DOHH2 (cell line): ENCODE measurements around the gene CDK4.

Source experiments
- EZH2phosphoT487 ChIP-seq: fragments of 200-600 bp; sonication (generic); IDR thresholded peaks from 2 replicates; pipeline ENCODE4 v1.6.1; 2017; ENCODE audit warnings: borderline replicate concordance, mild to moderate bottlenecking, antibody characterized with exemption, low read length, moderate library complexity, mixed read lengths
- TF ChIP-seq, protein P1 (sequence below): fragments of 200-600 bp; sonication (generic); IDR thresholded peaks from one replicate; pipeline ENCODE4 v1.5.1; 2014; ENCODE audit warnings: antibody characterized with exemption, mild to moderate bottlenecking, low read depth, low read length; ENCODE audit not compliant: poor library complexity, severe bottlenecking

DNA sequence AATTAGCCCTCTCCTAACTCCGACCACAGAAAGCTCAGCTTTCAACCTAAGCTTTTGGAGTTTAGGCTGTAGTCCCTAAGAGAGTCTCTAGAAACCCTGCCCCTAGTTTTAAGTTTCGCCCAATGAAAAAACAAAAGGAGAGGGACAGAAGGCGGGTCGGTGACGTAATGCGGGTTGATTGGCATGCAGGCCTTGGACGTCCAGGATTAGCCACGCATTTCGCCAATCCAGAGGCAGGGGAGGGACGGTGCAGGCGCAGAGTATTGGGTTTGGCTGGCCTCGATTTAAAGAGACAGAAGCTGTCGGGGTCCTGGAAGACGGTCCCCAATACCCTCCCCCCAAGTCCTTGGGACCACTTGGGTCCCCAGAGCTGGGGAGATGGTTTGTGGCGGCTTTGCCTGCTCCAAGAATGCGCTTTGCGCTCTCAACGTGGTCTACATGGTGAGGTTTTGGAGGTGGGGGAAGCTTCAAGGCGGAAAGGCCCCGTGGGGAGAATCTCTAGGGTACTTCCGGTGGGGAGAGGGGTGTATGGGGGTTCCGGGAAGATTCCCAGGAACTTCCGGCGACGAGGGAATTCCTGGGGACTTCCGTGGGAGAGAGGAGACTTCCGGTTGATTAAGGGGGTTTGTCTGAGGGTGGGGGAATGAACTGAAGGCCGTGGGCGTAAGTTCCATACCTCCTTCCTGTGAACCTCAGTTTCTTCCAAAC, 7.2 kb downstream of the CDK4 start, which contains the start of gene TSPAN31:
- TF ChIP-seq, protein P1, sequence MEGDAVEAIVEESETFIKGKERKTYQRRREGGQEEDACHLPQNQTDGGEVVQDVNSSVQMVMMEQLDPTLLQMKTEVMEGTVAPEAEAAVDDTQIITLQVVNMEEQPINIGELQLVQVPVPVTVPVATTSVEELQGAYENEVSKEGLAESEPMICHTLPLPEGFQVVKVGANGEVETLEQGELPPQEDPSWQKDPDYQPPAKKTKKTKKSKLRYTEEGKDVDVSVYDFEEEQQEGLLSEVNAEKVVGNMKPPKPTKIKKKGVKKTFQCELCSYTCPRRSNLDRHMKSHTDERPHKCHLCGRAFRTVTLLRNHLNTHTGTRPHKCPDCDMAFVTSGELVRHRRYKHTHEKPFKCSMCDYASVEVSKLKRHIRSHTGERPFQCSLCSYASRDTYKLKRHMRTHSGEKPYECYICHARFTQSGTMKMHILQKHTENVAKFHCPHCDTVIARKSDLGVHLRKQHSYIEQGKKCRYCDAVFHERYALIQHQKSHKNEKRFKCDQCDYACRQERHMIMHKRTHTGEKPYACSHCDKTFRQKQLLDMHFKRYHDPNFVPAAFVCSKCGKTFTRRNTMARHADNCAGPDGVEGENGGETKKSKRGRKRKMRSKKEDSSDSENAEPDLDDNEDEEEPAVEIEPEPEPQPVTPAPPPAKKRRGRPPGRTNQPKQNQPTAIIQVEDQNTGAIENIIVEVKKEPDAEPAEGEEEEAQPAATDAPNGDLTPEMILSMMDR = no peak
- TF ChIP-seq EZH2phosphoT487 = no peak
